GM12878 (cell line): Measurements from ENCODE around the gene SORCS2. TPM values are rescaled to one million over a fixed set of nuclear protein-coding genes. Genes with fewer than 3 reads are reported as not detected.

Experiments used
- ATAC-seq: fragments of 200-7000 bp; cut with Tn5 transposase; 3 replicates; pipeline ENCODE4 v1.9.1; 2020; ENCODE audit warnings: mild to moderate bottlenecking, moderate library complexity
- BruUV-seq: library from RNA; stranded (reverse); fragments of 400-500 nt; replicated peaks from 2 replicates; lab custom pipeline; 2021; lab: Mats Ljungman, UMichigan
- CTCF ChIA-PET: fragments of 300-600 bp; sonication (Branson Sonifier 250); formaldehyde crosslinking; extraction: SDS; loops from one replicate; lab custom pipeline; 2021; ENCODE audit warnings: inconsistent platforms; lab: Yijun Ruan, JAX
- POLR2A ChIA-PET: fragments of 350-600 bp; formaldehyde crosslinking; extraction: SDS; loops from one replicate; lab custom pipeline; 2021; ENCODE audit warnings: inconsistent platforms; lab: Charles Lee
- RAD21 ChIA-PET: fragments of 300-600 bp; sonication (Branson Sonifier 250); formaldehyde crosslinking; loops from one replicate; lab custom pipeline; 2023; ENCODE audit warnings: antibody characterized with exemption; ENCODE audit not compliant: unreplicated experiment; lab: Charles Lee
- SMC1A ChIA-PET: fragments of 300-600 bp; sonication (Branson Sonifier 250); formaldehyde crosslinking; loops from one replicate; lab custom pipeline; 2023; ENCODE audit not compliant: unreplicated experiment, uncharacterized antibody; lab: Charles Lee
- DNase-seq: peaks from one replicate; pipeline ENCODE4 v3.0.0-alpha.2; 2011; ENCODE audit warnings: low read depth, low spot score
- FAIRE-seq: peaks from 3 replicates; lab custom pipeline; 2011; peaks lifted over from hg19 to GRCh38; lab: Jason Lieb, UNC
- H2AFZ ChIP-seq: 2 replicates; pipeline ENCODE4 v1.6.0; 2011; ENCODE audit warnings: low read depth, low read length, control low read depth; ENCODE audit not compliant: control insufficient read depth
- H3K27ac ChIP-seq: 2 replicates; pipeline ENCODE4 v1.5.1; 2011; ENCODE audit warnings: control low read depth; ENCODE audit not compliant: control insufficient read depth, insufficient read depth
- H3K27me3 ChIP-seq, 2 experiments: replicated peaks in 1 of 2; 2 replicates each; pipeline versions ENCODE4 v1.6.0 to v1.6.1; 2011; ENCODE audit warnings: low read length in 1 of 2; ENCODE audit not compliant: control insufficient read depth in 2 of 2, insufficient read depth in 2 of 2
- H3K36me3 ChIP-seq, 2 experiments: 2 replicates each; pipeline ENCODE4 v1.5.1; 2011; ENCODE audit warnings: low read length in 1 of 2; ENCODE audit not compliant: control insufficient read depth in 2 of 2, insufficient read depth in 2 of 2
- H3K4me1 ChIP-seq: 2 replicates; pipeline ENCODE4 v1.6.1; 2011; ENCODE audit warnings: mild to moderate bottlenecking, low read length, moderate library complexity, mixed read lengths; ENCODE audit not compliant: control insufficient read depth, insufficient read depth
- H3K4me2 ChIP-seq: 2 replicates; pipeline ENCODE4 v1.6.0; 2011; ENCODE audit warnings: control low read depth; ENCODE audit not compliant: control insufficient read depth, insufficient read depth
- H3K4me3 ChIP-seq: fragments of 200-600 bp; sonication (generic); 2 replicates; pipeline ENCODE4 v1.5.1; 2016
- H3K79me2 ChIP-seq: 2 replicates; pipeline ENCODE4 v1.6.0; 2011; ENCODE audit warnings: low read length; ENCODE audit not compliant: control insufficient read depth, insufficient read depth
- H3K9ac ChIP-seq: 2 replicates; pipeline ENCODE4 v1.8.0; 2011; ENCODE audit warnings: low read length, control low read depth, mixed read lengths; ENCODE audit not compliant: control insufficient read depth, insufficient read depth
- H3K9me3 ChIP-seq: replicated peaks from 3 replicates; pipeline ENCODE4 v1.5.1; 2011; ENCODE audit warnings: mild to moderate bottlenecking, low read length; ENCODE audit not compliant: control insufficient read depth, insufficient read depth
- H4K20me1 ChIP-seq: 2 replicates; pipeline ENCODE4 v1.6.0; 2011; ENCODE audit not compliant: control insufficient read depth, insufficient read depth
- CHD1 ChIP-seq: IDR thresholded peaks from 2 replicates; pipeline ENCODE4 v1.6.1; 2012; ENCODE audit warnings: low read depth, low read length, improper control_type of control experiment
- GABPA ChIP-seq: IDR thresholded peaks from 2 replicates; pipeline ENCODE4 v1.6.1; 2014; ENCODE audit warnings: antibody characterized with exemption, low read depth, mild to moderate bottlenecking, inconsistent platforms
- NR2F1 ChIP-seq: fragments of 450-650 bp; conservative IDR thresholded peaks from 2 replicates; pipeline ENCODE4 v1.6.1; 2017; ENCODE audit warnings: mild to moderate bottlenecking
- PAX5 ChIP-seq: IDR thresholded peaks from 2 replicates; pipeline ENCODE4 v1.6.1; 2011; ENCODE audit warnings: low read depth, low read length, borderline replicate concordance
- WGBS: methylation state at CpG from one replicate; pipeline ENCODE4 v1.1.6; 2016; ENCODE audit warnings: low lambda C conversion rate; ENCODE audit not compliant: insufficient replicate concordance, insufficient coverage; ENCODE audit errors: missing lambda C conversion rate; 5-methylcytosine and 5-hydroxymethylcytosine counted together
- in situ Hi-C: fragments of 300-500 bp; cut with MboI; formaldehyde crosslinking; loops from 9 replicates; pipeline ENCODE4 v1.14.3; 2018; ENCODE audit warnings: mixed read lengths
- intact Hi-C: fragments of 100-400 bp; cut with micrococcal nuclease; formaldehyde crosslinking; loops from one replicate; pipeline ENCODE4 v1.14.2; 2022; ENCODE audit not compliant: unreplicated experiment
- polyA plus RNA-seq, 11 experiments: library from polyadenylated mRNA; depleted of rRNA in 4 of 11; unstranded in 6 of 11; stranded (reverse) in 5 of 11; fragments of >200 nt; fragmentation: Nextera tagmentation in 4 of 11; fragmentation: Illumina TruSeq in 1 of 11; extraction: Ambion mirVana in 4 of 11; extraction: Trizol in 1 of 11; gene quantifications; 1 replicate in 1 of 11; 2 replicates in 10 of 11; pipeline versions ENCODE4 v1.2.1 to v1.2.3, GENCODE V29; 2011 to 2016; ENCODE audit warnings: inconsistent platforms in 2 of 11, missing spikeins in 2 of 11, low read depth in 1 of 11
- total RNA-seq, 4 experiments: library from RNA; depleted of rRNA in 3 of 4; stranded (reverse); fragments of >200 nt in 3 of 4; fragmentation: Illumina TruSeq in 1 of 4; extraction: Trizol in 1 of 4; gene quantifications; 2 replicates each; pipeline versions ENCODE4 v1.2.1 to v1.2.3, GENCODE V29; 2013 to 2021
- TF ChIP-seq, protein P1 (sequence below): fragments of 450-650 bp; formaldehyde crosslinking; IDR thresholded peaks from 2 replicates; pipeline ENCODE4 v1.4.0; 2020; ENCODE audit warnings: mild to moderate bottlenecking, moderate library complexity
- TF ChIP-seq, protein P2 (sequence below): IDR thresholded peaks from 2 replicates; pipeline ENCODE4 v1.6.1; 2012; ENCODE audit warnings: mild to moderate bottlenecking, low read depth, low read length
- TF ChIP-seq, protein P3 (sequence below): IDR thresholded peaks from 2 replicates; pipeline ENCODE4 v1.6.1; 2011; ENCODE audit warnings: borderline replicate concordance, low read depth, mild to moderate bottlenecking, moderate library complexity, mixed read lengths, low read length; ENCODE audit not compliant: insufficient read depth; ENCODE audit errors: extremely low read length
- TF ChIP-seq, protein P4 (sequence below): fragments of 450-650 bp; IDR thresholded peaks from 2 replicates; pipeline ENCODE4 v1.6.1; 2017; ENCODE audit warnings: mild to moderate bottlenecking, moderate library complexity

Gene SORCS2
- total and polyA plus RNA-seq, 10 of the 15 experiments (the other 5 are each of a cell fraction or from before 2014, with no cell fraction given) = 0.01 to 0.15 (median 0.05) TPM; not detected in 5

- TF ChIP-seq, protein P1, sequence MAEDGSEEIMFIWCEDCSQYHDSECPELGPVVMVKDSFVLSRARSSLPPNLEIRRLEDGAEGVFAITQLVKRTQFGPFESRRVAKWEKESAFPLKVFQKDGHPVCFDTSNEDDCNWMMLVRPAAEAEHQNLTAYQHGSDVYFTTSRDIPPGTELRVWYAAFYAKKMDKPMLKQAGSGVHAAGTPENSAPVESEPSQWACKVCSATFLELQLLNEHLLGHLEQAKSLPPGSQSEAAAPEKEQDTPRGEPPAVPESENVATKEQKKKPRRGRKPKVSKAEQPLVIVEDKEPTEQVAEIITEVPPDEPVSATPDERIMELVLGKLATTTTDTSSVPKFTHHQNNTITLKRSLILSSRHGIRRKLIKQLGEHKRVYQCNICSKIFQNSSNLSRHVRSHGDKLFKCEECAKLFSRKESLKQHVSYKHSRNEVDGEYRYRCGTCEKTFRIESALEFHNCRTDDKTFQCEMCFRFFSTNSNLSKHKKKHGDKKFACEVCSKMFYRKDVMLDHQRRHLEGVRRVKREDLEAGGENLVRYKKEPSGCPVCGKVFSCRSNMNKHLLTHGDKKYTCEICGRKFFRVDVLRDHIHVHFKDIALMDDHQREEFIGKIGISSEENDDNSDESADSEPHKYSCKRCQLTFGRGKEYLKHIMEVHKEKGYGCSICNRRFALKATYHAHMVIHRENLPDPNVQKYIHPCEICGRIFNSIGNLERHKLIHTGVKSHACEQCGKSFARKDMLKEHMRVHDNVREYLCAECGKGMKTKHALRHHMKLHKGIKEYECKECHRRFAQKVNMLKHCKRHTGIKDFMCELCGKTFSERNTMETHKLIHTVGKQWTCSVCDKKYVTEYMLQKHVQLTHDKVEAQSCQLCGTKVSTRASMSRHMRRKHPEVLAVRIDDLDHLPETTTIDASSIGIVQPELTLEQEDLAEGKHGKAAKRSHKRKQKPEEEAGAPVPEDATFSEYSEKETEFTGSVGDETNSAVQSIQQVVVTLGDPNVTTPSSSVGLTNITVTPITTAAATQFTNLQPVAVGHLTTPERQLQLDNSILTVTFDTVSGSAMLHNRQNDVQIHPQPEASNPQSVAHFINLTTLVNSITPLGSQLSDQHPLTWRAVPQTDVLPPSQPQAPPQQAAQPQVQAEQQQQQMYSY (CRISPR knock-in tag) = no peak
- TF ChIP-seq, all 136 proteins: peak for 0
These were observed 165.0 kb downstream of the SORCS2 start (continued) for GRCh38 chr4:7357323-7357722.

DNA sequence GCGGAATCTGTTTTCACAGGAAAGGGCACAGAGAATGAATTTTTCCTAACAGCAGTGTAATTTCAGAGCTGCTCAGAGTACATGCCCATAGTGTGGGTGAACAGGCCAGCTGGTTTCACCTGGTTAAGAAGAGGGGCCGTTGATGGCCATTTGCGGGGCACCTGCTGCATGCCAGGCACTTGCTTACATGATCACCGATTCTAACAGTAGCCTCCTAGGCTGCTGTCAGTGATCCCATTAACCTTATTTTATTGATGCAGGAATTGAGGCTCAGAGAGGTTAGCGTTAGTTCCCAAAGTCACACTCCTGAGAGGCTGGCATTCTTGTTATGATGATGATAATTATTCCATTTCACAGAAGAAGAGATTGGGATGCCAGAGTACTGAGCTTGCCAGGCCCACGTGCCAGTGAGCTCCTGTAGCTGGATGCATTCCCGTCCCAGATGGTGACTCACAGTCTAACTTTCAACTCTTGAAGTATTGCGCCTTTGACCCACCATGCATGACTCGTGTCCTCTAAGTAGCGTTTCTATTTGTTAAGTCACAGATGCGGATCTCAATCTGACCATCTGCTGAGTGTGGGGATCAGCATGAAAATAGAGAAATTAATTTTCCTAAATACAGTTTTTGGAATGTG, 165.9 kb downstream of the SORCS2 start:
- FAIRE-seq (no peak), DNase-seq (no peak)
- in situ Hi-C loops = no loop called here
- TF ChIP-seq GABPA = no peak
- TF ChIP-seq PAX5 = no peak
- TF ChIP-seq, protein P2, sequence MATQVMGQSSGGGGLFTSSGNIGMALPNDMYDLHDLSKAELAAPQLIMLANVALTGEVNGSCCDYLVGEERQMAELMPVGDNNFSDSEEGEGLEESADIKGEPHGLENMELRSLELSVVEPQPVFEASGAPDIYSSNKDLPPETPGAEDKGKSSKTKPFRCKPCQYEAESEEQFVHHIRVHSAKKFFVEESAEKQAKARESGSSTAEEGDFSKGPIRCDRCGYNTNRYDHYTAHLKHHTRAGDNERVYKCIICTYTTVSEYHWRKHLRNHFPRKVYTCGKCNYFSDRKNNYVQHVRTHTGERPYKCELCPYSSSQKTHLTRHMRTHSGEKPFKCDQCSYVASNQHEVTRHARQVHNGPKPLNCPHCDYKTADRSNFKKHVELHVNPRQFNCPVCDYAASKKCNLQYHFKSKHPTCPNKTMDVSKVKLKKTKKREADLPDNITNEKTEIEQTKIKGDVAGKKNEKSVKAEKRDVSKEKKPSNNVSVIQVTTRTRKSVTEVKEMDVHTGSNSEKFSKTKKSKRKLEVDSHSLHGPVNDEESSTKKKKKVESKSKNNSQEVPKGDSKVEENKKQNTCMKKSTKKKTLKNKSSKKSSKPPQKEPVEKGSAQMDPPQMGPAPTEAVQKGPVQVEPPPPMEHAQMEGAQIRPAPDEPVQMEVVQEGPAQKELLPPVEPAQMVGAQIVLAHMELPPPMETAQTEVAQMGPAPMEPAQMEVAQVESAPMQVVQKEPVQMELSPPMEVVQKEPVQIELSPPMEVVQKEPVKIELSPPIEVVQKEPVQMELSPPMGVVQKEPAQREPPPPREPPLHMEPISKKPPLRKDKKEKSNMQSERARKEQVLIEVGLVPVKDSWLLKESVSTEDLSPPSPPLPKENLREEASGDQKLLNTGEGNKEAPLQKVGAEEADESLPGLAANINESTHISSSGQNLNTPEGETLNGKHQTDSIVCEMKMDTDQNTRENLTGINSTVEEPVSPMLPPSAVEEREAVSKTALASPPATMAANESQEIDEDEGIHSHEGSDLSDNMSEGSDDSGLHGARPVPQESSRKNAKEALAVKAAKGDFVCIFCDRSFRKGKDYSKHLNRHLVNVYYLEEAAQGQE = no peak
- TF ChIP-seq, protein P3, sequence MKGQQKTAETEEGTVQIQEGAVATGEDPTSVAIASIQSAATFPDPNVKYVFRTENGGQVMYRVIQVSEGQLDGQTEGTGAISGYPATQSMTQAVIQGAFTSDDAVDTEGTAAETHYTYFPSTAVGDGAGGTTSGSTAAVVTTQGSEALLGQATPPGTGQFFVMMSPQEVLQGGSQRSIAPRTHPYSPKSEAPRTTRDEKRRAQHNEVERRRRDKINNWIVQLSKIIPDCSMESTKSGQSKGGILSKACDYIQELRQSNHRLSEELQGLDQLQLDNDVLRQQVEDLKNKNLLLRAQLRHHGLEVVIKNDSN = no peak
- TF ChIP-seq CHD1 = no peak
- TF ChIP-seq NR2F1 = no peak
- TF ChIP-seq, protein P4, sequence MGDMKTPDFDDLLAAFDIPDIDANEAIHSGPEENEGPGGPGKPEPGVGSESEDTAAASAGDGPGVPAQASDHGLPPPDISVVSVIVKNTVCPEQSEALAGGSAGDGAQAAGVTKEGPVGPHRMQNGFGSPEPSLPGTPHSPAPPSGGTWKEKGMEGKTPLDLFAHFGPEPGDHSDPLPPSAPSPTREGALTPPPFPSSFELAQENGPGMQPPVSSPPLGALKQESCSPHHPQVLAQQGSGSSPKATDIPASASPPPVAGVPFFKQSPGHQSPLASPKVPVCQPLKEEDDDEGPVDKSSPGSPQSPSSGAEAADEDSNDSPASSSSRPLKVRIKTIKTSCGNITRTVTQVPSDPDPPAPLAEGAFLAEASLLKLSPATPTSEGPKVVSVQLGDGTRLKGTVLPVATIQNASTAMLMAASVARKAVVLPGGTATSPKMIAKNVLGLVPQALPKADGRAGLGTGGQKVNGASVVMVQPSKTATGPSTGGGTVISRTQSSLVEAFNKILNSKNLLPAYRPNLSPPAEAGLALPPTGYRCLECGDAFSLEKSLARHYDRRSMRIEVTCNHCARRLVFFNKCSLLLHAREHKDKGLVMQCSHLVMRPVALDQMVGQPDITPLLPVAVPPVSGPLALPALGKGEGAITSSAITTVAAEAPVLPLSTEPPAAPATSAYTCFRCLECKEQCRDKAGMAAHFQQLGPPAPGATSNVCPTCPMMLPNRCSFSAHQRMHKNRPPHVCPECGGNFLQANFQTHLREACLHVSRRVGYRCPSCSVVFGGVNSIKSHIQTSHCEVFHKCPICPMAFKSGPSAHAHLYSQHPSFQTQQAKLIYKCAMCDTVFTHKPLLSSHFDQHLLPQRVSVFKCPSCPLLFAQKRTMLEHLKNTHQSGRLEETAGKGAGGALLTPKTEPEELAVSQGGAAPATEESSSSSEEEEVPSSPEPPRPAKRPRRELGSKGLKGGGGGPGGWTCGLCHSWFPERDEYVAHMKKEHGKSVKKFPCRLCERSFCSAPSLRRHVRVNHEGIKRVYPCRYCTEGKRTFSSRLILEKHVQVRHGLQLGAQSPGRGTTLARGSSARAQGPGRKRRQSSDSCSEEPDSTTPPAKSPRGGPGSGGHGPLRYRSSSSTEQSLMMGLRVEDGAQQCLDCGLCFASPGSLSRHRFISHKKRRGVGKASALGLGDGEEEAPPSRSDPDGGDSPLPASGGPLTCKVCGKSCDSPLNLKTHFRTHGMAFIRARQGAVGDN = no peak

More for the DNA sequence above, 165.9 kb downstream of the SORCS2 start:
- ChIA-PET RAD21 (no interaction called here), POLR2A (no interaction called here), CTCF (interaction anchor here (0.7 kb wide), 1 partner anchor 12 kb away, joined by 3 read pairs; no protein-coding TSS in a partner anchor), SMC1A (no interaction called here)
- ATAC-seq = no peak
- Histone ChIP-seq H3K27me3 (no peaks in the 10 kb centered on the region), H3K4me2 (no peak overlapping the region), H3K36me3 (no peaks in the 10 kb centered on the region), H3K27ac (no peak overlapping the region), H3K79me2 (no peaks in the 10 kb centered on the region), H3K9me3 (no peaks in the 10 kb centered on the region), H3K9ac (no peak overlapping the region), H2AFZ (no peak overlapping the region), H3K4me3 (no peak overlapping the region), H4K20me1 (no peaks in the 10 kb centered on the region), H3K4me1 (no peaks in the 10 kb centered on the region)
- WGBS = 25% methylated on average over 11 of the region's 11 CpGs
- no TSS peak for BruUV-seq
- intact Hi-C loops = no loop called here
